HepG2 (cell line): ENCODE results near the gene GAGE12F. TPM values are rescaled to one million over a fixed set of nuclear protein-coding genes. Genes with fewer than 3 reads are reported as not detected.

ENCODE experiments used
- ARNT2 ChIP-seq: sonication (generic); formaldehyde crosslinking; IDR thresholded peaks from 2 replicates; pipeline ENCODE4 v1.8.0; 2022; ENCODE audit warnings: mild to moderate bottlenecking, low read depth, missing genetic modification reagents, moderate library complexity
- ATAD3A ChIP-seq: sonication (generic); formaldehyde crosslinking; IDR thresholded peaks from 2 replicates; pipeline ENCODE4 v1.4.0; 2020; ENCODE audit warnings: missing genetic modification reagents
- BHLHE40 ChIP-seq: IDR thresholded peaks from 2 replicates; pipeline ENCODE4 v1.6.1; 2011; ENCODE audit warnings: low read length, improper control_type of control experiment
- CSRNP2 ChIP-seq: sonication (generic); formaldehyde crosslinking; conservative IDR thresholded peaks from 2 replicates; pipeline ENCODE4 v1.8.0; 2022; ENCODE audit warnings: low read depth, missing genetic modification reagents
- PHB2 ChIP-seq: fragments of 450-650 bp; IDR thresholded peaks from 2 replicates; pipeline ENCODE4 v1.6.1; 2018; ENCODE audit not compliant: partially characterized antibody
- PRDM10 ChIP-seq: sonication (generic); formaldehyde crosslinking; IDR thresholded peaks from 2 replicates; pipeline ENCODE4 v1.4.0; 2020; ENCODE audit warnings: low read depth, missing genetic modification reagents
- TOPORS ChIP-seq: sonication (generic); formaldehyde crosslinking; IDR thresholded peaks from 2 replicates; pipeline ENCODE4 v1.8.0; 2023; ENCODE audit warnings: mild to moderate bottlenecking, missing genetic modification reagents
- polyA plus RNA-seq, 8 experiments: library from polyadenylated mRNA; depleted of rRNA in 3 of 8; stranded (reverse) in 7 of 8; unstranded in 1 of 8; fragments of >200 nt; fragmentation: Illumina TruSeq in 4 of 8; extraction: Trizol in 4 of 8; gene quantifications; 2 replicates each; pipeline versions ENCODE4 v1.2.1 to v1.2.3, GENCODE V29; 2011 to 2016; ENCODE audit warnings: low read depth in 4 of 8, missing spikeins in 1 of 8, mixed read lengths in 1 of 8; ENCODE audit not compliant: insufficient read depth in 1 of 8
- small RNA-seq, 3 experiments: library from RNA; depleted of rRNA; stranded (forward); fragments of <200 nt; gene quantifications; one replicate each; pipeline ENCODE3, GENCODE V24; 2012; ENCODE audit warnings: low read depth in 2 of 3, low replicate concordance in 1 of 3; ENCODE audit not compliant: insufficient read length in 3 of 3, insufficient read depth in 2 of 3
- total RNA-seq, 5 experiments: library from RNA; depleted of rRNA; stranded (reverse); fragments of >200 nt; fragmentation: Illumina TruSeq; extraction: Trizol; gene quantifications; 2 replicates each; pipeline ENCODE4 v1.2.3, GENCODE V29; 2016; ENCODE audit warnings: low read depth in 1 of 5

The GAGE12F gene
- total and polyA plus RNA-seq, 2 of the 13 experiments (the other 11 are each of a cell fraction or from before 2014, with no cell fraction given), result not detected

GRCh38 chrX:49610718-49611310 is 50.2 kb downstream of the GAGE12F start (continued):
- TF ChIP-seq PRDM10 (CRISPR knock-in tag) (no peak), TOPORS (CRISPR knock-in tag) (no peak), CSRNP2 (CRISPR knock-in tag) (no peak), PHB2 (no peak), ARNT2 (CRISPR knock-in tag) (no peak), ATAD3A (CRISPR knock-in tag) (no peak), BHLHE40 (peak; percentile 69; the same call in 1 of the 2 replicates)

Small RNA genes within 50 kb of the gene (small RNA-seq; reads per million reads assigned to genes)
- gene GAGE12B, result 0 reads per million in 3 experiments

Other genes with a start within 250 kb of the GAGE12F start
- gene GAGE12J, start 238.8 kb upstream of the GAGE12F start, total RNA-seq (2016; rRNA removed; fragmentation: Illumina TruSeq; extraction: Trizol), result not detected in 2 replicates
- not detected in 2 replicates for gene GAGE12J, start 238.8 kb upstream of the GAGE12F start, polyA plus RNA-seq (2011; rRNA removed)
- gene GAGE13, start 229.3 kb upstream of the GAGE12F start, total RNA-seq (2016; rRNA removed; fragmentation: Illumina TruSeq; extraction: Trizol), result not detected in 2 replicates
- gene GAGE13, start 229.3 kb upstream of the GAGE12F start, polyA plus RNA-seq (2011; rRNA removed), result not detected in 2 replicates
- not detected in 2 replicates for gene GAGE12C, start 28.7 kb upstream of the GAGE12F start, total RNA-seq (2016; rRNA removed; fragmentation: Illumina TruSeq; extraction: Trizol)
- not detected in 2 replicates for gene GAGE12C, start 28.7 kb upstream of the GAGE12F start, polyA plus RNA-seq (2011; rRNA removed)
- not detected in 2 replicates for gene GAGE12D, start 19.1 kb upstream of the GAGE12F start, total RNA-seq (2016; rRNA removed; fragmentation: Illumina TruSeq; extraction: Trizol)
- gene GAGE12D, start 19.1 kb upstream of the GAGE12F start, polyA plus RNA-seq (2011; rRNA removed), result not detected in 2 replicates
- gene GAGE12E, start 9.6 kb upstream of the GAGE12F start, total RNA-seq (2016; rRNA removed; fragmentation: Illumina TruSeq; extraction: Trizol), result not detected in 2 replicates
- gene GAGE12E, start 9.6 kb upstream of the GAGE12F start, polyA plus RNA-seq (2011; rRNA removed), result not detected in 2 replicates
- not detected in 2 replicates for gene GAGE12G, start 9.6 kb downstream of the GAGE12F start, total RNA-seq (2016; rRNA removed; fragmentation: Illumina TruSeq; extraction: Trizol)
- gene GAGE12G, start 9.6 kb downstream of the GAGE12F start, polyA plus RNA-seq (2011; rRNA removed), result not detected in 2 replicates
- gene GAGE12H, start 19.1 kb downstream of the GAGE12F start, total RNA-seq (2016; rRNA removed; fragmentation: Illumina TruSeq; extraction: Trizol), result not detected in 2 replicates
- gene GAGE12H, start 19.1 kb downstream of the GAGE12F start, polyA plus RNA-seq (2011; rRNA removed), result not detected in 2 replicates
- not detected in 2 replicates for gene GAGE2A, start 28.7 kb downstream of the GAGE12F start, total RNA-seq (2016; rRNA removed; fragmentation: Illumina TruSeq; extraction: Trizol)
- gene GAGE2A, start 28.7 kb downstream of the GAGE12F start, polyA plus RNA-seq (2011; rRNA removed), result not detected in 2 replicates
- not detected in 2 replicates for gene GAGE1, start 38.2 kb downstream of the GAGE12F start, total RNA-seq (2016; rRNA removed; fragmentation: Illumina TruSeq; extraction: Trizol)
- gene GAGE1, start 38.2 kb downstream of the GAGE12F start, polyA plus RNA-seq (2011; rRNA removed), result not detected in 2 replicates
- 0.69 and 0.93 TPM in 2 replicates for gene PAGE1, start 135.1 kb downstream of the GAGE12F start, total RNA-seq (2016; rRNA removed; fragmentation: Illumina TruSeq; extraction: Trizol)
- 0.12 and 0.45 TPM in 2 replicates for gene PAGE1, start 135.1 kb downstream of the GAGE12F start, polyA plus RNA-seq (2011; rRNA removed)